IPS-15b (cell line): ENCODE data around the gene C16orf87.

Experiments used
- H3K27me3 ChIP-seq: one replicate; pipeline ENCODE4 v1.6.1; 2013; ENCODE audit warnings: low read length; ENCODE audit not compliant: control insufficient read depth, insufficient read depth
- H3K36me3 ChIP-seq: one replicate; pipeline ENCODE4 v1.6.1; 2013; ENCODE audit warnings: low read length; ENCODE audit not compliant: control insufficient read depth, insufficient read depth
- H3K4me1 ChIP-seq: one replicate; pipeline ENCODE4 v1.6.1; 2013; ENCODE audit warnings: mild to moderate bottlenecking, low read length; ENCODE audit not compliant: control insufficient read depth, insufficient read depth
- H3K4me3 ChIP-seq: one replicate; pipeline ENCODE4 v1.5.1; 2013; ENCODE audit warnings: low read depth, low read length
- H3K9ac ChIP-seq: one replicate; pipeline ENCODE4 v1.6.1; 2013; ENCODE audit warnings: low read depth, mild to moderate bottlenecking, low read length
- H3K9me3 ChIP-seq: one replicate; pipeline ENCODE4 v1.6.1; 2013; ENCODE audit warnings: mild to moderate bottlenecking, low read length; ENCODE audit not compliant: control insufficient read depth, insufficient read depth

C16orf87 gene

DNA sequence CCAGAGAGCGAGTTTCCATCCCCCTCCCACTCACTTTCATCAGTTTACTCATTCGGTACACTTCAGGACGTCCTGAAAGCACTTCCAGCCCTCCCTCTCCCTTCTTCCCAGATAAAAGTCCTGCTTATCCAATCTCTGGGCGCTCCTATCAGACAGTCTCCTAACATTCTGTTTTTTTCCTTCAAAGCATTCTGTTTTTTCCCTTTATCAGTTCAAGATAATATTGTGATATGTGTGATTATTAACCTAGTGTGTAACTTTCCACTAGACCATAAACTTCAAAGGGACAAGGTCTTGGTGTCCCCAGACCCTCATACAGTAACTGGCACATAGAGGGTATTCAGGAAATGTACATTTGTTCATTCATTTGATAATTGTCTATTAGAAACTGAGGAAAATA lies 24.4 kb upstream of the C16orf87 start:
- no peaks in the 10 kb centered on the region for H3K4me1 ChIP-seq
- H3K27me3 ChIP-seq = no peaks in the 10 kb centered on the region
- H3K9me3 ChIP-seq = no peaks in the 10 kb centered on the region
- no peaks in the 10 kb centered on the region for H3K36me3 ChIP-seq
- H3K4me3 ChIP-seq = no peak overlapping the region
- H3K9ac ChIP-seq = no peak overlapping the region

DNA sequence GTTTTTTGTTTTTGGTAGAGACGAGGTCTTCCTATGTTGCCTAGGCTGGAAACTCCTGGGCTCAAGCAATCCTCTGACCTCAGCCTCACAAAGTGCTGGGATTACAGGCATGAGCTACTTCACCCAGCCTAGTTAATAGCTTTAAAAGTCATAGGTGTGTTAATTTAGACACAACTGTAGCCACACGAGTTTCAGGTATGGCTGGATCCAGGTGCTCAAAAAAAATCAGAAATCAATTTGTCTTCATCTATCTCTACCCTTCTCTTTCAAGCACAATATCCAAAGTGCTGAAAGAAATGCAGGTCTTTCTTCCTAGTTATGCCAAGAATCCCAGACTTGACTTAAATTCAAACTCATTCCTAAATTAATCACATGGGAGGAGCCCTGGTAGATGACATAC lies 23.9 kb upstream of the C16orf87 start:
- Histone ChIP-seq H3K4me3 (no peak overlapping the region), H3K27me3 (no peaks in the 10 kb centered on the region), H3K9me3 (no peaks in the 10 kb centered on the region), H3K4me1 (no peaks in the 10 kb centered on the region), H3K9ac (no peak overlapping the region), H3K36me3 (no peaks in the 10 kb centered on the region)

DNA sequence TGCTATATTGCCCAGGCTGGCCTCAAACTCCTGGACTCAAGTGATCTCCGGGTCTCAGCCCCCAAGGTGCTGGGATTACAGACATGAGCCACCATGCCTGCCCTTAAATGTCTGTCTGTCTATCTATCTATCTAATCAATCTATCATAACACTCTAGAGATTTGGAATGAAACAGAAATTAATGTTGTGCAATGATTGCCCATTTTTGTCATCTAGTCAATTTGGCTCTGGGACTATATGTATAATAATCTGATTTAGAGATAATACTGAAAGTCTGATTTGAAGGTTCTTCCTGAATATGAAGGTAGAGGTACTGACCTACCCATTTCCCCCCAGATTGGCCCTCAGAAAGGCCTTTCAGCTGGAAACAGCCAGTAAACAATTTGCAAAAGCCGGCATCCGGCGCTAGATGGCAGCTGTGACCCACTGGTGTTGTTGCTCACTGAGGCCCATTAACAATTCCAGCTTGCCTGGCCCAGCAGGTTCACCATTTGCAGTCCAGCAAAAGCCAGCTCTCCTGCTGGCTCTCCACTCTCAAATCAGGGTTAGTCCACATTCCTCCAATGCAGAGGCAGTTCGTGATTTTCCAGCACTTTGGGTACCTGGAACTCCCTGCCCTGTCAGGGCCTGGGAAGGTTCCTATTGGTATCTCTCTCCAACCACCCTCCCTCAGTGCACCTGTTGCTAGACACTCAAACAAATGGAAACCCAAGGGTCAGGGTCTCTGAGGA lies 22.9 kb upstream of the C16orf87 start:
- no peak overlapping the region for H3K9ac ChIP-seq
- H3K4me3 ChIP-seq = no peak overlapping the region
- H3K27me3 ChIP-seq = no peaks in the 10 kb centered on the region
- no peaks in the 10 kb centered on the region for H3K36me3 ChIP-seq
- H3K9me3 ChIP-seq = no peaks in the 10 kb centered on the region
- H3K4me1 ChIP-seq = no peaks in the 10 kb centered on the region

DNA sequence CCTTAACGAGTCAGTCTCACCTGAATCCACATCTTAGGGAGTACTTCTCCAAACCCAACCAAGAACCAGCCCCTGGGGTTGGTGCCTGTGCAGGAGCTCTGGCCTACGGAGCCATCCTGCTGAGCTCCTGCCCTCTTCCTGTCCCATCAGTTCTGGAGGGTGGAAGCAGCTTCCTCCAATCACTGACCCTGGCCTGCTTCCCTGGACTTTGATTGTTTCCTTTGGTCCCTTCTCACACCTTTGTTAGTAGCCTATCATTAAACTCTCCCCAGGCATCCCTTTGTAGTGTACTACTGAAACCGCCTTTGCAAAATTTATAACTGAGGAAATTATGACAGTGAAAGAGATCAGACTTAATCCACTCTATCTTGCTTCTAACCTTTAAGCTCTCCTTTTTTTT lies 21.1 kb upstream of the C16orf87 start:
- Histone ChIP-seq H3K27me3 (no peaks in the 10 kb centered on the region), H3K4me1 (no peaks in the 10 kb centered on the region), H3K9me3 (no peaks in the 10 kb centered on the region), H3K4me3 (no peak overlapping the region), H3K36me3 (no peaks in the 10 kb centered on the region), H3K9ac (no peak overlapping the region)

DNA sequence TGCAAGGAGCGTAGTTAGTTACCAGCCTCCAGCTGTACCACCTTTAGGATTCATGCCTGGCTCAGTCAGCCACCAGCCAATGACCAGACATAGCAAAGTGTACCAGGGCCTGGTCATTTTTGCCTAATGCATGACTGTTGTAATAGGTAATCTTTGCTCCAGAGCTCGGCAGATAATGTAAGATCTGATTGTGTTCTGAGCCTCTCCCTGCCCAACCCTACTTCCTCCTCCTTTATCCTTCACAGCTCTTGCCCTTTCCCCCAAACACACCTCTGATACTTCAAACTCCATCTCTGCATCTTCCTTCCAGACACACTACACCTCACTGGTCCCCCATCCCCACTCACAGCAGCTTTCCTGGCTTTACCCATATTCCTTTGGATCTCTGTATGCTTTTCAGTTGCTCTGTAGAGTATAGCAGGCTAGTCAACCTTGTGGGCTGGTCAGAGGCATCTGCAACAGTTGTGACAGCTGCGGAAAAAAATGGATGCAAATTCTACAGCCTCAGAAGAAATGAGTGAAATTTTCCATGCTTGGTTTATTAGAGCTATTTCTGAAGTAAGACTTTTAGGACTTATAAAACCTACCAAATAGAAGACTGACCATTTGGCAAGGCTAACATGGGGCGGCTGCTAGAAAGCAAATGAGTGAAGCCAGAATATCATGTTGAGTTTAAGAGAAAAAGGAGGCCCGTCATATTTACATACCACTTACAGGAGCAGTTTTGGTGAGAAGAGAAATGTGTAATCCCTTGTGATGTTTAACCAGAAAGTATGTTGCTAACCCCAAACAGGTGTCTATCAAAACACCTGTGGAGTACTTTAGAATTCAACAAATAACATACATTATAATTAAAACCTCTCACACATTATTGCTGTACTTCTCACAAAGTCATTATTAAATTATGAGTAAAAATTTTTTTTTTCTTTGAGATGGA lies 19.9 kb upstream of the C16orf87 start:
- Histone ChIP-seq H3K4me1 (no peaks in the 10 kb centered on the region), H3K36me3 (no peaks in the 10 kb centered on the region), H3K27me3 (no peaks in the 10 kb centered on the region), H3K9ac (no peak overlapping the region), H3K9me3 (no peaks in the 10 kb centered on the region), H3K4me3 (no peak overlapping the region)

DNA sequence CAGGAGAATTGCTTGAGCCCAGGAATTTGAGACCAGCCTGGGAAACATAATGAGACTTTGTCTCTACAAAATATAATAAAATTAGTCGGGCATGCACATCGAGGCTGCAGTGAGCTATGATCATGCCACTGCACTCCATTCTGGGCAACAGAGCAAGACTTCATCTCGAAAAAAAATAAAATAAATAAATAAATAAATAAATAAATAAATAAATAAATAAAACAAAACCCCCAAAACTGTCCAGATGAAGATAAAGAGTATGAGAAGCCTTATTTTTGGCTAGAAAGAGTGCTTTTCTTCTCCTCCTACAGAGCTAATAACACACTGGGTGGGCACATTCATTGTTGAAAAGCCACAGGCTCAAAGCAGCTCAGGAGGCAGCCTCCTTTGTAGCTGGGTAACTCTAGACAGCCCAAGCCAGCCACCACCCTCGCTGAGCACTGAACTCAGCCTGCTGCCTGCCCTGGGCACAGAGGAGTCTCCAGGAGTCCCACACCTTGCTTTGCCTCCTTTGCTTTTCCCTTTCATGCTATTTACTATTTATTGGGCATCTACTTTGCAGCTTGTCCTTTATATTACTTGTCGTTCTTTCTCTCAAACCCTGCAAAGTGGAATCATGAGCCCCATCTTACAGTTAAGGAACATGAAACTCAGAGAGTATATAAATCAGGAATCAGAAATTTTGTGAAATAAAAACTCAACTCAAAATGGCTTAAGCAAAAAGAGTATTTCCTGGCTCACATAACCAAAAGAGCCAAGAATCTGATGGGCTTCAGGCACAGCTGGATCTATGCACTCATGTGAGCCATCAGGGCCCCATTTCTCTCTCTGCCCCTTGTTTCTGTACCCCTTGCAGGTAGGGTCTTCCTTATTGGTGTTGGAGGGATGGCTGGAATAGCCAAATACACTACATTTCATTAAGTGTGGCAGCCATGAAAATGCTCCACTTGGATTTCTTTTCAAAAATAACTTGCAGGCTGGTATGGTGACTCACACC lies 18.1 kb upstream of the C16orf87 start:
- H3K36me3 ChIP-seq = no peaks in the 10 kb centered on the region
- no peak overlapping the region for H3K4me3 ChIP-seq
- H3K27me3 ChIP-seq = no peaks in the 10 kb centered on the region
- no peaks in the 10 kb centered on the region for H3K4me1 ChIP-seq
- no peak overlapping the region for H3K9ac ChIP-seq
- H3K9me3 ChIP-seq = no peaks in the 10 kb centered on the region

DNA sequence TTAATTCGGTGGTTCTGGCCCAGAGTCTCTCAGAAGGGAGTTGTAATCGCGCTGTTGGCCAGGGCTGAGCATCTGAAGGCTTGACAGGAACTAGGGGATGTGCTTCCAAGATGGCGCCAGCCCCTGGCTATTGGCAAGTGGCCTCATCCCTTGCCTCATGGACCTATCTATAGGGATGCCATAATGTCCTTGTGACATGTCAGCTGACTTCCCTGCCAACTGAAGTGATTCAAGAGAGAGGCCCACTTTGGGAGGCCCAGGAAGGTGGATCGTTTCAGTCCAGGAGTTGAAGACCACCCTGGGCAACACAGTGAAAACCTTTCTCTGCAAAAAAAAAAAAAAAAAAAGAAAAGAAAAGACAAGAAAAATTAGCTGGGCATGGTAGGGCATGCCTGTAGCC lies 15.0 kb upstream of the C16orf87 start:
- Histone ChIP-seq H3K4me3 (no peak overlapping the region), H3K36me3 (no peaks in the 10 kb centered on the region), H3K9me3 (no peaks in the 10 kb centered on the region), H3K27me3 (no peaks in the 10 kb centered on the region), H3K9ac (no peak overlapping the region), H3K4me1 (no peaks in the 10 kb centered on the region)

DNA sequence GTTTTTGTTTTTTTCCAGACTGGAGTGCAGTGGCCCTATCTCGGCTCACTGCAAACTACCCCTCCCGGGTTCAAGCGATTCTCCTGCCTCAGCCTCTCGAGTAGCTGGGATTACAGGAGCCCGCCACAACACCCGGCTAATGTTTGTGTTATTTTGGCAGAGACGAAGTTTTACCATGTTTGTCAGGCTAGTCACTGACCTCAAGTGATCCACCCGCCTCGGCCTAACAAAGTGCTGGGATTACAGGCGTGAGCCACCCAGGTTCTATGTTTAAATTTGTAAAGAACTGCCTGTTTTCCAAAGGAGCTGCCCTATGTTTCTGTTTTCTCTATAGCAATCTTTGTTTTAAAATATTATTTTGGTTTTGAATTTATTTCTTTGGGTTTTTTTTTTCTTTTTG lies 13.8 kb upstream of the C16orf87 start:
- Histone ChIP-seq H3K9ac (no peak overlapping the region), H3K4me1 (no peaks in the 10 kb centered on the region), H3K36me3 (no peaks in the 10 kb centered on the region), H3K27me3 (no peaks in the 10 kb centered on the region), H3K4me3 (no peak overlapping the region), H3K9me3 (no peaks in the 10 kb centered on the region)

DNA sequence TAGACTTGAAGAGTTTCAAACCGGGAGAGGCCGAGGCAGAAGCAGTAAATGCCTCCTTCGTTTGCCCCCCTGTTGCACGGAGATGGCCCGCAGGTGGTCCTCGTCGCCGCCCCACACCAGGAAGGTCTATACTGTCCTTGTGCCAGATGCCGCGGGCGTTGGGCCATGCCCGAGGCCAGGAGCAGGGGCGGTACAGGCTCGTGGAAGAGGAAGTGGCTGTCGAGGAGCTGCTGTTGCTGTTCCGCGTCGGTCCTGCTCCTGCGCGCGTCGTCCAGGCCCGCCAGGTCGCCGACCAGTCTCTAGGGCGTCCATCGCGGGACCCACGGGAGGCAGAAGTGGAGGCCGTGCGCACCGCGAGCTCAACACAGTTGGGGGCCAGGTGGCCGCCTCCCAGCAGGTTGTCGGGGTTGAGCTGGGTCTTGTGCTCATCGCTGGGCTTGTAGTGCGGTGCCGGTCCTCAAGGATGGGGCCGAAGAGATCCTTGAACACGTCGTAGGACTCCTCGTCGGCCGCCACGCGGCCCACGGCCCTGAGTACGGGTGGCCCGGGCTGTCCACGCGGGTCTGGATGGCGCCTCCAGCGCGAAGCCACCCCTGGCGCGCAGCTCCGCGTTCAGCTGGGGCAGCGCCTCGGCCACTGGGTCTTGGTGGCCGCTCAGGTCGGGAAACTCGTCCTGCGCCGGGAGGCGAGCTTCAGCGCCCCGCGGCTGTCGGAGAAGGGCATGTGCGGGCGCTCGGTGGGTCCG lies 13.1 kb upstream of the C16orf87 start:
- Histone ChIP-seq H3K9me3 (no peaks in the 10 kb centered on the region), H3K36me3 (no peaks in the 10 kb centered on the region), H3K4me1 (no peaks in the 10 kb centered on the region), H3K9ac (no peak overlapping the region), H3K4me3 (no peak overlapping the region), H3K27me3 (no peaks in the 10 kb centered on the region)

DNA sequence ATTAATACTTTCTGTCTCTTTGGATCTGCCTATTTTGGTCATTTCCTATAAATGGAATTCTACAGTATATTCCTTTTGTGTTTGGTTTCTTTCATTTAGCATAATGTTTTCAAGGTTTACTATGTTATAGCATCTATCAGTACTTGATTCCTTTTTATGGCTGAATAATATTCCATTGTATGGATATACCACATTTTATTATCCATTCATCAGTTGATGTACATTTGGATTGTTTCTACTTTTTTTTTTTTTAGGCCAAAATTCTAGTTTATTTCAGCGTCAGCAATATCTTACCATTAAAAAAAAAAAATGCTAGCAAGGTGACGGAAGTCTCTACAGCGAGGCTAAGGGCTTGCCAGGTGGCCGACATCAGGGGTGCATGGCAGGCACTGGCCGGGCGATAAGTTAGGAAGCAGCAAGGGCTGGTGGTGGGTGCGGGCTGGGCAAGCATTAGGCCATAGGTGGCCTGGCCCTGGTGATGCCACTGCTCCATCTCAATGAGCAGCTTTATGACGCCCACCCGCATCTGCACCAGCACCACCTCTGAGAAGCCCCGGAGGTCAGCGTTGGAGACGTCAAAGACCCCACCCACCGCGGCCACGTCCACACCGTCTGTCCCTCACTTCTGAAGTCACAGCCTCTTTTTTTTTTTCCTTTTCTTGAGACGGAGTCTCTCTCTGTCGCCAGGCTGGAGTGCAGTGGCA lies 11.4 kb upstream of the C16orf87 start:
- H3K4me3 ChIP-seq = no peak overlapping the region
- no peaks in the 10 kb centered on the region for H3K4me1 ChIP-seq
- H3K27me3 ChIP-seq = no peaks in the 10 kb centered on the region
- H3K9ac ChIP-seq = no peak overlapping the region
- H3K36me3 ChIP-seq = no peaks in the 10 kb centered on the region
- no peaks in the 10 kb centered on the region for H3K9me3 ChIP-seq
